ENCODE measurements around the gene ST3GAL5.

DNA sequence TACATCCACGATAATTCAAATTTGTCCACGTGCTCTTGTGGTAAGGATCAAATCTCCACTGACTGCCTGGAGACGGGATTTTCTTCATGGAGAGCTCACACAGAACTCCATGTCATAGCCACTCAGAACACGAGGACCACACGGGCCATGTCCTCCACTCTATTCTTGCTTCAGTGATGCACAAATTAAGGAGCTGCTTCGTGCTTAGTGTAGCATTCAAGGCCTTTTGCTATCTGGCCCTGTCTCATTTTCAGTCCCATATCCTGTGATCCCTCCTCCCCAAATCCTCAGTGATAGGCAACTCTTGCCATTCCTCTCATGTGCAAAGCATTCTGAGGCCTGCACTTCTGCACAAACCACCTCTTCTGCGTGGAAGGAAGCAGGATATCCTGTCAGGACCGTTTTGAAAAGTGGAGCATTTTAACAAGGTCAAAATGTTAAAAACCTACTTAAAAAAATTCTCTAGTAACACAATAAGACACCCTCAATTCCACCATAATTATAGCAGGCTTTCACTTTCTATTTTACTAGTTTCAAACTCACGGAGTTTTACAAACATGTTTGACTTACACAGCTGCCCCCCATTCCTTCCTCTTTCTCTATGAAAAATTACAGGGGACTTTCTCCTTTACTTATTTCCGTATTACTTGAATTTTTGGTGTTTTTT, 35.2 kb downstream of the ST3GAL5 start:
- TF ChIP-seq SP1 (IDR thresholded peaks at IDR 0.05), result no peak
- TF ChIP-seq ELF4 (IDR thresholded peaks at IDR 0.05), result no peak
- no peak for TF ChIP-seq FOXM1 (IDR thresholded peaks at IDR 0.05; ENCODE audit: borderline replicate concordance)
- no peak for TF ChIP-seq BHLHE40 (IDR thresholded peaks at IDR 0.05; ENCODE audit: borderline replicate concordance)

Measured in HEK293T (cell line).